Measurements from ENCODE around the gene MFNG.

Gene MFNG

GRCh38 chr22:37423283-37423682 lies 62.9 kb downstream of the MFNG start:
- no peak for DNase-seq (ENCODE audit: low read depth)
- H3K4me3 ChIP-seq (ENCODE audit: low read depth, low read length) = no peak overlapping the region
- TF ChIP-seq, protein P1, sequence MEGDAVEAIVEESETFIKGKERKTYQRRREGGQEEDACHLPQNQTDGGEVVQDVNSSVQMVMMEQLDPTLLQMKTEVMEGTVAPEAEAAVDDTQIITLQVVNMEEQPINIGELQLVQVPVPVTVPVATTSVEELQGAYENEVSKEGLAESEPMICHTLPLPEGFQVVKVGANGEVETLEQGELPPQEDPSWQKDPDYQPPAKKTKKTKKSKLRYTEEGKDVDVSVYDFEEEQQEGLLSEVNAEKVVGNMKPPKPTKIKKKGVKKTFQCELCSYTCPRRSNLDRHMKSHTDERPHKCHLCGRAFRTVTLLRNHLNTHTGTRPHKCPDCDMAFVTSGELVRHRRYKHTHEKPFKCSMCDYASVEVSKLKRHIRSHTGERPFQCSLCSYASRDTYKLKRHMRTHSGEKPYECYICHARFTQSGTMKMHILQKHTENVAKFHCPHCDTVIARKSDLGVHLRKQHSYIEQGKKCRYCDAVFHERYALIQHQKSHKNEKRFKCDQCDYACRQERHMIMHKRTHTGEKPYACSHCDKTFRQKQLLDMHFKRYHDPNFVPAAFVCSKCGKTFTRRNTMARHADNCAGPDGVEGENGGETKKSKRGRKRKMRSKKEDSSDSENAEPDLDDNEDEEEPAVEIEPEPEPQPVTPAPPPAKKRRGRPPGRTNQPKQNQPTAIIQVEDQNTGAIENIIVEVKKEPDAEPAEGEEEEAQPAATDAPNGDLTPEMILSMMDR (conservative IDR thresholded peaks at IDR 0.05; ENCODE audit: low read depth, low read length) = no peak

- H3K4me3 ChIP-seq (ENCODE audit: low read depth, low read length) = no peak overlapping the region
- no peak for DNase-seq (ENCODE audit: low read depth)
- TF ChIP-seq, protein P1 (conservative IDR thresholded peaks at IDR 0.05; ENCODE audit: low read depth, low read length) = no peak
Measured at GRCh38 chr22:37421468-37421877, 64.7 kb downstream of the MFNG start.

DNA sequence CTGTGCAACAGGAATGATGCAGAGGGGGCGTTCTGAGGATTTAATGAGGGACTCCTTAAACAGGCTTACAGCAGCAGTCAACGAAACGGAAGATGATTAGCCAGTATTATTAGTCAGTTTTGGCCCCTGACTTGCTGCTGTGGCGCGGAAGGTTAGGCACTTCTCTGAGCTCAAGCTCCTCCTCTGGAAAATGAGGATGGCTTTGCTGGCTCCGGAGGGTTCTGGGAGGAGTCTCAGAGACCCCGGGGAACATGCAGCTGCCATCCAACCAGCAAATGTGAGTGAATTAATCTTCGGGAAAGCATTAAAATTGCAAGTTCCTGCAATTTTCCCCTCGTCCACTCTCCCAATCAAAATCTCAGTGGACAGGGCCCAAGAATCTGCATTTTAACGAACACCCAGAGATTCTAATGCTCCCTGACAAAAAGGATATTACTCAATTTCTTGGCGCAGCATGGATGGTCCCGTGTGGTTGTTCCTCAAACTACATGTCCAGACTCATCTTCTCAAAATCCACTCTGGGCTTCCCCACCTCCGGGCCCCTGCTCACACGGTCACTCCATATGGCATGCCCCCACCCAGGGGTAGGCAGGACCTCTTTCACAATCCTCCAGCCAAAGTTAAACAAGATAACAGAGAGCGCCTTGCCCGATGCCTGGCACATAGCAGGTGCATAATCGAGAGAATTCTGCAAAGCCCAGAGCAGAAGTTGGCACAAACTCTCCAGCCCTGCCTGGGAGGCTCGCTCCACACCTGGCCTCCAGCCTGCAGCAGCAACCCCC lies 65.3 kb downstream of the MFNG start:
- TF ChIP-seq, protein P1 (conservative IDR thresholded peaks at IDR 0.05; ENCODE audit: low read depth, low read length) = peak; percentile 14
- DNase-seq (ENCODE audit: low read depth) = peak; percentile 40
- H3K4me3 ChIP-seq (ENCODE audit: low read depth, low read length) = peak overlapping the region; percentile 53

DNA sequence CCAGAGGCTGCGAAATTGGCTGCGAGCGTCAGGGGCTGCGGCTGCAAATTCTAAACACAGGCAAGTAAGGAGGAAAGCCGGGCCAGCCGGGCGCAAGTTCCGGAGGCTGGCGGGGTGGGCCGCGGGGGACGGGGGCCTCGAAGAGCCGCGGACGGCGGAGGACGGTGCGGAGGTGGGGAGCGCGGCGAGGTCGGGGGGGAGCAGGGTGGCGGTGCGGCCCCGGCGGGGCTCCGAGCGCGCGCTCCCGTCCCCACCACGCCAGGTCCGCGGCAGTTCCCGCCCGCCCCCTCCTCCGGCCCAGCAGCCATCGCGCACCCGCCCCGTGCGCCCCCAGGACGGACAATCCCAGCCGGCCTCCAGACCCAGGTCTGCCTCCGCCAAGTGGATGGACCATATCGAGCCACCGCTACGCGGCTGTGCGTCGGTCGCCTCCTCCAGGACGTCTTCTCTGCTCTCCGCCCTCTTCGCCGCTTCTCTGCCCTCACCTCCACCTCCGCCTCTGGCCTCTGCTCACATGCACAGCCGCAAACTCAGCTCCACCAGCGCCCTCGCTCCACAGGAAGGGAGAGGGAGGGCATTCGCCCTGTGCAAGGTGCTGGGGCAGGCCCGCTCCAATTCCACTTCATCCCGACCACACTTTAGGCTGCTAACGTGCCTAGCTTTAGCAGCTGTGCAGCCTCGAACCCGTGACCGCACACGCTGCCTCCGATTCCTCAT lies 66.1 kb downstream of the MFNG start:
- TF ChIP-seq, protein P1 (conservative IDR thresholded peaks at IDR 0.05; ENCODE audit: low read depth, low read length) = no peak
- H3K4me3 ChIP-seq (ENCODE audit: low read depth, low read length) = peak overlapping the region; percentile 53
- no peak for DNase-seq (ENCODE audit: low read depth)

- TF ChIP-seq, protein P1 (conservative IDR thresholded peaks at IDR 0.05; ENCODE audit: low read depth, low read length) = no peak
- no peak for DNase-seq (ENCODE audit: low read depth)
- peak overlapping the region; percentile 53 for H3K4me3 ChIP-seq (ENCODE audit: low read depth, low read length)
Measured at GRCh38 chr22:37419370-37419968, 66.7 kb downstream of the MFNG start.
